Neural crest cell (in vitro differentiated cells): ENCODE measurements around the gene IL15RA. TPM values are rescaled to one million over a fixed set of nuclear protein-coding genes. Genes with fewer than 3 reads are reported as not detected.

Source experiments
- DNase-seq: peaks from one replicate; pipeline ENCODE4 v3.0.0; 2021; ENCODE audit warnings: low read depth, mixed read lengths, low spot score
- H3K27ac Mint-ChIP-seq: one replicate; pipeline ENCODE4 v1.8.0; 2021; ENCODE audit warnings: mild to moderate bottlenecking, mixed read lengths; ENCODE audit not compliant: unreplicated experiment
- H3K27me3 Mint-ChIP-seq: 2 replicates; pipeline ENCODE4 v1.8.0; 2021; ENCODE audit warnings: low read depth, mild to moderate bottlenecking, mixed read lengths
- H3K36me3 Mint-ChIP-seq: 2 replicates; pipeline ENCODE4 v1.8.0; 2021; ENCODE audit warnings: low read depth, mild to moderate bottlenecking, mixed read lengths
- H3K4me1 Mint-ChIP-seq: 2 replicates; pipeline ENCODE4 v1.8.0; 2021; ENCODE audit warnings: mixed read lengths
- H3K4me3 Mint-ChIP-seq: one replicate; pipeline ENCODE4 v1.8.0; 2021; ENCODE audit warnings: mild to moderate bottlenecking, mixed read lengths
- H3K9me3 Mint-ChIP-seq: 2 replicates; pipeline ENCODE4 v1.8.0; 2021; ENCODE audit warnings: mixed read lengths
- total RNA-seq: library from RNA; stranded (reverse); gene quantifications from 2 replicates; pipeline ENCODE4 v1.2.1, GENCODE V29; 2021
- TF ChIP-seq, protein P1 (sequence below): fragments of 200-600 bp; sonication (generic); conservative IDR thresholded peaks from 2 replicates; pipeline ENCODE4 v1.5.0; 2021; ENCODE audit warnings: antibody characterized with exemption, mild to moderate bottlenecking

IL15RA gene
- total RNA-seq, 1 donor from 2014 or later, result not detected

DNA sequence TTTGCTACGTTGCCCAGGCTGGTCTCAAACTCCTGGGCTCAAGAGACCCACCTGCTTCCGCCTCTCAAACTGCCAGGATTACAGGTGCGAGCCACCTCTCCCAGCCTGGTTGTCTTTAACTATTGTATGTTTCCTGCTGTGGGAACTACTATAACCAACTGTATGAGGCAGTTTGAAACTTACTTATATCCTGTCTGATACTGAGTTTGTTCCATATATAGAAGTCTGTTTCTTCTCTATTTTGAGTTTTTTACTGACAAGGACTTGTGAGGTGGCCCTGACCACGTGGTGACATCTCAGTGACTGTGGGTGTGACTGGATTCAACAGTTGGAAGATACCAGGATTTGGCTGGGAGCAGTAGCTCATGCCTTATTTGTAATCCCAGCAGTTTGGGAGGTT lies 73.1 kb downstream of the IL15RA start:
- no peak overlapping the region for H3K27ac Mint-ChIP-seq
- DNase-seq, result no peak
- no peak overlapping the region for H3K4me3 Mint-ChIP-seq
- H3K36me3 Mint-ChIP-seq, result peaks cover 9% of the 10 kb centered on the region
- H3K4me1 Mint-ChIP-seq, result no peaks in the 10 kb centered on the region
- no peaks in the 10 kb centered on the region for H3K27me3 Mint-ChIP-seq
- H3K9me3 Mint-ChIP-seq, result no peaks in the 10 kb centered on the region
- TF ChIP-seq, protein P1, sequence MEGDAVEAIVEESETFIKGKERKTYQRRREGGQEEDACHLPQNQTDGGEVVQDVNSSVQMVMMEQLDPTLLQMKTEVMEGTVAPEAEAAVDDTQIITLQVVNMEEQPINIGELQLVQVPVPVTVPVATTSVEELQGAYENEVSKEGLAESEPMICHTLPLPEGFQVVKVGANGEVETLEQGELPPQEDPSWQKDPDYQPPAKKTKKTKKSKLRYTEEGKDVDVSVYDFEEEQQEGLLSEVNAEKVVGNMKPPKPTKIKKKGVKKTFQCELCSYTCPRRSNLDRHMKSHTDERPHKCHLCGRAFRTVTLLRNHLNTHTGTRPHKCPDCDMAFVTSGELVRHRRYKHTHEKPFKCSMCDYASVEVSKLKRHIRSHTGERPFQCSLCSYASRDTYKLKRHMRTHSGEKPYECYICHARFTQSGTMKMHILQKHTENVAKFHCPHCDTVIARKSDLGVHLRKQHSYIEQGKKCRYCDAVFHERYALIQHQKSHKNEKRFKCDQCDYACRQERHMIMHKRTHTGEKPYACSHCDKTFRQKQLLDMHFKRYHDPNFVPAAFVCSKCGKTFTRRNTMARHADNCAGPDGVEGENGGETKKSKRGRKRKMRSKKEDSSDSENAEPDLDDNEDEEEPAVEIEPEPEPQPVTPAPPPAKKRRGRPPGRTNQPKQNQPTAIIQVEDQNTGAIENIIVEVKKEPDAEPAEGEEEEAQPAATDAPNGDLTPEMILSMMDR, result no peak

GRCh38 chr10:5903563-5903962 lies 73.8 kb downstream of the IL15RA start:
- Mint-ChIP-seq H3K9me3 (no peaks in the 10 kb centered on the region), H3K4me1 (no peaks in the 10 kb centered on the region), H3K27me3 (no peaks in the 10 kb centered on the region), H3K4me3 (no peak overlapping the region), H3K36me3 (peaks cover 7% of the 10 kb centered on the region), H3K27ac (no peak overlapping the region)
- TF ChIP-seq, protein P1, result no peak
- DNase-seq, result no peak

DNA sequence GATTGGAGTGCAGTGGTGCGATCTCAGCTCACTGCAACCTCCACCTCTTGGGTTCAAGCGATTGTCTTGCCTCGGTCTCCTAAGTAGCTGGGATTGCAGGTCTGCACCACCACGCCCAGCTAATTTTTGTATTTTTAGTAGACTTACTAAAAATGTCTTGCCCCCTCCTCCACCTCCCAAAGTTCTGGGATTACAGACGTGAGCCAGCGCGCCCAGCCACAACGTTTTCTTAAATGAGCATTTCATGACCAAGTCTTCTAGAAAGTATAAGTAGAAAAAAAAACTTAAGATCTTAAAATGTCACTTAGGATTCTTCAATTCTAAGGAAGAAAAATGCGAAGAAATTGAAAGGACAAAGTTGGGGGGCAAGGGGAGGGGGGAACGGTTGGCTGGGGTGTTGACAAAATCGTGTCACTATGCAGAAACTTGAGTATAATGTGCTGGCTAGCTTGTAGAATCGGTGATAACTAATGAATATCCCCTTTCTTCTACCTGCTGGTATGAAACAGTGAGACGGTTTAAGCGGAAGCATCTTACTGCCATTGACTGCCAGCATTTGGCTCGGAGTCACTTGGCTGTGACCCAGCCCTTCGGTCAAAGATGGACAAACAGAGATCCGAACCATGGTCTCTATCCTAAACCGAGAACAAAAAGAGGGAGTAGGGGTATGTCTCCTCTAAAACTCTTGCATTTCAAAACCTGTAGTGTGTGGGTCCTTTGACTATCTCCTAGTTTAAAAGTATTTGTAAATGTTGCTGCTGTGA lies 74.7 kb downstream of the IL15RA start:
- Mint-ChIP-seq H3K36me3 (peaks cover 9% of the 10 kb centered on the region), H3K27me3 (no peaks in the 10 kb centered on the region)

More for the DNA sequence above, 74.7 kb downstream of the IL15RA start:
- no peaks in the 10 kb centered on the region for H3K4me1 Mint-ChIP-seq
- DNase-seq, result no peak
- no peak overlapping the region for H3K4me3 Mint-ChIP-seq
- TF ChIP-seq, protein P1, result no peak
- no peak overlapping the region for H3K27ac Mint-ChIP-seq
- no peaks in the 10 kb centered on the region for H3K9me3 Mint-ChIP-seq

Other genes with a start within 250 kb of the IL15RA start
- gene GDI2, start 164.1 kb downstream of the IL15RA start, total RNA-seq, result 346 and 356 TPM in 2 replicates
- gene ANKRD16, start 87.7 kb downstream of the IL15RA start, total RNA-seq, result 10.7 and 13.3 TPM in 2 replicates
- gene FBH1, start 87.3 kb downstream of the IL15RA start, total RNA-seq, result 73.7 and 74.6 TPM in 2 replicates
- not detected in 2 replicates for gene IL2RA, start 84.8 kb upstream of the IL15RA start, total RNA-seq
- 142 and 156 TPM in 2 replicates for gene RBM17, start 111.5 kb upstream of the IL15RA start, total RNA-seq
- 36.7 and 39.3 TPM in 2 replicates for gene PFKFB3, start 225.4 kb upstream of the IL15RA start, total RNA-seq